Measurements from ENCODE around the gene LIMCH1.
"Not testable (repeated sequence)": the region's sequence is repeated elsewhere in the genome, so short reads cannot be mapped to it uniquely, and the experiment has no call there.

Gene LIMCH1

DNA sequence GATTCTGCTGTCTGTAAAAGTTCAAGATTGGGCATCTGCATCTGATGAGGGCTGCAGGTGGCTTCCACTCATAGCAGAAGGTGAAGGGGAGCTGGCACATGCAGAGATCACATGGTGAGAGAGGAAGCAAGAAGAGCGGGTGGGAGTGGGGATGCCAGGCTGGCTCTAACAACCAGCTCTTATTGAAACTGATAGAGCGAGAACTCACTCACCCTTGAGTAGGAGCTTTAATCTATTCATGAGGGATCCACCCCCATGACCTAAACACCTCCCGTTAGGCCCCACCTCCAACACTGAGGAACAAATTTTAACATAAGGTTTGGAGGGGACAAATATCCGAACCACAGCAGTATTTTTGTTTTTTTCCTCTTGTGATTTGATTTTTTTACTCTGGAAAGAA lies 164.8 kb downstream of the LIMCH1 start:
- no peak overlapping the region for H3K4me3 ChIP-seq (ENCODE audit: low read length)
- DNase-seq (ENCODE audit: low read depth, low spot score), result no peak

DNA sequence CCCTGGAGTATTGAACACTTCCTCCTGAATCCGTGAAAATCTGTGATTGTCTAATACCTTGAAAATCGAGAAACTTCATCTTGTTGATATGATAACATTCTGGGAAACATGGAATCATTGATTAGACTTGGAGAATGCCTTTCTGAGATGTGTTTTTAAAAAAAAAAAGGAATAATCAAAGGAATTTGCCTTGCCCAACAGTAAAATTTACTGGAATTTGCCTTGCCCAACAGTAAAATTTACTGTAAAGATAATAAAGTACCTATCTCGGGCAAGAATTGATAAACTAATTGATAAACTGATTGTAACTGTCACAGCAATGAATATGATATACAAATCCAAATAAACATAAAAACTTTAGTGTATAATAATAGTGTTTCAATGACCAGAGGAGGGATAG lies 165.8 kb downstream of the LIMCH1 start:
- H3K4me3 ChIP-seq (ENCODE audit: low read length), result no peak overlapping the region
- no peak for DNase-seq (ENCODE audit: low read depth, low spot score)

DNA sequence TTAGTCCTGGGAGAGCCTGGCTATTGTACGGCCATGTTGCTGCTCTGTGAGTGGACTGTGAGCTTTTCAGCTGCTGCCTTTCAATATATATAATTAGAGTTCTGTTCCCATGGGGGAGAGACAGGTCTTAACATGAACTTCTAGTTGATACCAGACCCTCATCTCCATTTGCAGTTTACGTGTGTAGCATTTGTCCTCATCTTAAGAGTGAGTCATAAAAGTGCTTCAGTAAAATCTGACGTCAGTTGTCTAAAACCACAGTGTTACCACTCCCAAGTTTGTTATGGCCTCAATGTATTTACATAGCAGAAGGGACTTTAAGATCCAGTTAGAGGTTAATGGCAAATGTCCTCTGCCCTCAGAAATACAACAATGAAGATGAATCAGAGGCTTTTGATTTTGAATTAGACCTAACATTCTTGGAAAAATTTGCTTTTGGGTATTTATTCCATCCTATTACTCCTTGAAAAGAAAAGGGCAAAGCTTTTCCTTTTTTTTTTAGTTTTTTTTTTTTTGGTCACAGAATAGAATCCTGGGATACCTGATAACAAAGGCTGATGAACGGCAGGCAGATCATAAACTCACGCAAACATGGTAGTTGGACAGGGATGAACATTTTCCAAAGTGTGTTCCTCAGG lies 172.0 kb downstream of the LIMCH1 start:
- DNase-seq (ENCODE audit: low read depth, low spot score), result no peak
- no peak overlapping the region for H3K4me3 ChIP-seq (ENCODE audit: low read length)

DNA sequence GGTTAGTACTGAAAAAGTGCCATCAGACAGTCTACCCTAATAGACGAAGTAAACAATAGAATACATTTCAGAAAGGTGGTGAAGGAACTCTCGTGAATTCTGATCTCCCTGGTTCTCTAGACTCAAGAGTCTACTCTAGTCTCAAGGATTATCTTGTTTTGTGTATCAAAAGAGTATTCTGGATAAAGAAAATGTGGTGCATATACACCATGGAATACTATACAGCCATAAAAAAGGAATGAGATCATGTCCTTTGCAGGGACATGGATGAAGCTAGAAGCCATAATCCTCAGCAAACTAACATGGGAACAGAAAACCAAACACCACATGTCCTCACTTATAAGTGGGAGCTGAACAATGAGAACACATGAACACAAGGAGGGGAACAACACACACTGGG lies 173.7 kb downstream of the LIMCH1 start:
- not testable (repeated sequence) for DNase-seq (ENCODE audit: low read depth, low spot score); H3K4me3 ChIP-seq (ENCODE audit: low read length)

DNA sequence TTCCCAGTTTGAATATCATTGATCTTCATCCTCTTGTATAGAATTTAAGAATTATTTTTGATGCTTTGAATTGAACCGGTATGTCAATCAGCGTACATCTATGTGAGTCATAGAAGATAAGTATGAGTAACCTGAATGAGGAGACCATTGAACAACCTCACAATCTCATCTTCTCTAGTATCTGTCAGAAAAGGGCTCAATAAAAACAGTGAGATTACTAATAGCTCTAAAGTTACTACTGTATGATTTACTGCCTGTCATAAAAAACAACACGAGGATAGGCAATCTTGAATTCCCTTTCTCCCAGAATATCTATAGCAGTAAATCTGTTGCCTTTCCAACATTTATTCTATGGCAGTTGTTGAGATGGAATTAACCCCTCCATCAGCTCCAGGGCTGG lies 174.5 kb downstream of the LIMCH1 start:
- H3K4me3 ChIP-seq (ENCODE audit: low read length), result no peak overlapping the region
- DNase-seq (ENCODE audit: low read depth, low spot score), result no peak

DNA sequence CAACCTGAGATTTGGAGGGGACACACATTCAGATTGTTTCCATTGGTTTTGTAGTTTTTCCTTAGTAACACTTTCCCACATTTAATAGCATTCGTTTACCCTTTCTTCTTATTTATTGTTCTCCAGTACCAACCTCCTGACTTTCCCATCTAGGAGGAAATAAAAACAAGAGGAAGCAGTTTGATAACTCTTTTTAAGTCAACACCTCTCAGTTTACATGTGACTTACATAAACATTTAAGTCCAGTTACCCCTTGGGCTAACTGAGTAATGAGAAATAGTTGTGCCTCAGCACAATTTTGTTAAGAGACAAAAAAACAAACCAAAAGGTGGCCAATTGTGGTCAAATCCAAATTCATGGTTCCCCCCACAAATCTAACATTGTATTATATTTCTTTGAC lies 175.8 kb downstream of the LIMCH1 start:
- DNase-seq (ENCODE audit: low read depth, low spot score), result no peak

DNA sequence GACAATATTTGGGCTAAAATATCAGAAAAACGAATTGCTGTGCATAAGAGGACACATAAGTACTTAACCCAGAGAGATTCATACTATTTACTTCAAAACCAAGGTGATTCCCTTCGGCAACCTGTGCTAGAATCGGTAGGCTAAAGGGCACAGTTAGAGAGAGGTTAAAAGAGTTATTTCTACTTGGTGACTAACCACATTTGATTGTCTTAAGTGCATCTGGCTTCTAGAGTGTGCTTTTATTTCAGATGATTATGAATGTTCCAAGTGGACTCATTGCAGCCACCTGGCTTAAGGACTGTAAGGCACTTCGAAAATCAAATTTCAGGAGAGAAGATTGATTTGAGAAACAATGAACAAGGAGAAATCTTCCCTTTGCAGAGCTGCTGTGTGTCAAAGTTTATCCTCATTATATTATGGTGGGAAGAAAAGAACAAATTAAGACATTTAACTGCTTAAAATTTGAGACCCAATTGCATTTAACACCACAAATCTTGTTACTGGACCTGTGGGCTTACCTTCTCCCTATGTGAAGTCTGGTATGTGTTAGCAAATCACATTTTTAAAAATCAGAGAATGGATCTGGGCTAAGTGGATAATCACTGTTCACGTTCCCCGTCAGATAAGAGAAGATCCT lies 176.5 kb downstream of the LIMCH1 start:
- DNase-seq (ENCODE audit: low read depth, low spot score), result no peak
- no peak overlapping the region for H3K4me3 ChIP-seq (ENCODE audit: low read length)

More for the DNA sequence above, 175.8 kb downstream of the LIMCH1 start:
- H3K4me3 ChIP-seq (ENCODE audit: low read length), result no peak overlapping the region

DNA sequence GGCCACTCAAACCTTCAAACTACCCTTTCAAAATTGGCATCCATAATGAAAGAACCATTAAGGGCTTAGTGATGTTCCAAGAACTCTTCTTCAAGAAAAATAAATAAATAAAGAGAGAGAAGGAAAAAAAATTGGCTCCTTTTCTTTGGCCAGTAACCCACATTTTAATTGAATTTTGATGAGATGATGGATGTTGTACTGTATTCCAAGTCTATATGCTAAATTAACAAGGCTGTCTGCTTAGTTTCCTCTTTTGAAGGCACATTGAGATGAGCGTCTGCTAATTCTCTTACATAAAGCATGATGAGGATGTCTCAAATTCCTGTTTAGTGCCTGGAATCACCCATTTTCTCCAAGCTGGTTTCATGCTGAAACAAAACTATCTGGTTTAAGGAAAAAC lies 177.2 kb downstream of the LIMCH1 start:
- no peak for DNase-seq (ENCODE audit: low read depth, low spot score)
- H3K4me3 ChIP-seq (ENCODE audit: low read length), result no peak overlapping the region

DNA sequence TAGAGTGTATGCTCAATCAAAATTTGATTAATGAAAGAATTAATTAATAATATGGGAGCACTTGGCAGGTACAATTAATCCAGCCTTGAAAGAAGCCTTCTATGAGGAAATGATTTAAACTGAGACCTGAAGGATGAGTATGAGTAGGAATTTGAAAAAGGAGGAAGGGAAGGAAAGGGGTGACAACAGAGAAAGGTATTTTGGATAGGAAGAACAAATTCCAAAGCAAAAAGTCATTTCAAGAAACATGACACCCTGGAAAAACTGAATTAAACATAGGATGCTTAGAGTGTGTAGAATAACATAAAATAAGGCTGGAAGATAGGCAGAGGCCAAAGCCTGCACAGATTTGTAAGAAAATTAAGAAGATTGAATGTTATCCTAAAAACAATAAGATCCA lies 180.9 kb downstream of the LIMCH1 start:
- H3K4me3 ChIP-seq (ENCODE audit: low read length), result no peak overlapping the region
- DNase-seq (ENCODE audit: low read depth, low spot score), result no peak

DNA sequence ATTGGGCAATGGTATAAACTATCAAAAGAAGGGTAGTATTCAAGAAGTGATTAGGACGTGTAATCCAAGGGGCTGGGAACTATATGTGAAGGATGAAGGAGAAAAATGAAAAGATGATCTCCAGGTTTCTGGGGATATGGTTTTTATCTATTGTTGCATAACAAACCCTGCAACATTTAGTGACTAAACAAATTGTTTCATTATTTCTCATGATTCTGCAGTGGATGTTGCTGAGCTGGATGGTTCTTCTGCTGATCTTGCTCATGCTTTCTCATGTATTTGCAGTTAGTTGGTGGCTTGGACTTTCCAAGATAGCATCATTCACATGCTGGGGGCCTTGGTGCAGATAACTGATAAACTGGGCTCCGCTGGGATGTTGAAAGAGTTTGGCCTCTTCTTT lies 181.5 kb downstream of the LIMCH1 start:
- no peak overlapping the region for H3K4me3 ChIP-seq (ENCODE audit: low read length)
- no peak for DNase-seq (ENCODE audit: low read depth, low spot score)

DNA sequence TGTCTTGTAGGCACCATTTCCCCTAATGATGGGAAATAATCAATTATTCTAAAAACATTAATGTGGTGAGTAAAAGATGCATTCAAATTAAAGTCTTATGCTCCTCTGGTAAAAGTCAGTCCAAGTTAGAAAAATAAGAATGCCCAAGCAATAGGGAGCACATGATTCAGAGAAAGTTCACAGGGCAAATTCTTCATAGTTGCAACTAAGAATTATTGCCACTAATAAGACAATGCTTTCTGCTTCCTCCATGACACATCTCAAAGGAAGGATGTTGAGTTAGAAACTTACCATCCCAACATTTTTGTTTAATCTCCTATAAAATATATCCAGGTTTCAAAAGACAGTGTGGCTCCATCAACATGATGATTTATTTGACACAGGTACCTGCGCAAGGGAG lies 184.2 kb downstream of the LIMCH1 start:
- H3K4me3 ChIP-seq (ENCODE audit: low read length), result no peak overlapping the region
- no peak for DNase-seq (ENCODE audit: low read depth, low spot score)

DNA sequence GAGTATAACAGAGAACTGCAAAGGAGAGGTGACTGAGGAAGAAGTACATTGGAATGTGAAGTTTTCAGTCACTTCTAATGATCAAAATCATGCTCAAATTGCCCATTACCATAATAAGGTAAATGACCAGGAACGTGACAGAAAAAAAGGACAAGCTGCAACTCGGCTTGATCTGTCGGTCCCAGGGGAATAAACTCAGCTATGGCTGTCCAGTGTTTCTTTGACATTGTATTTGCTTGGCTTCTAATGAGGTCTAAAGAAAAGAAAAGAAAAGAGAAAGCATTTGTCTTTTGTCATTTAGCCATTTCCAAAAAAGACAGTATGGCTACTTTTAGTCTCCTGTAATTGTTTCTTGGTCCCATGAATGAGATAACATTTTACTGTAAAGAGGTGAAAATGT lies 185.3 kb downstream of the LIMCH1 start:
- no peak for DNase-seq (ENCODE audit: low read depth, low spot score)

DNA sequence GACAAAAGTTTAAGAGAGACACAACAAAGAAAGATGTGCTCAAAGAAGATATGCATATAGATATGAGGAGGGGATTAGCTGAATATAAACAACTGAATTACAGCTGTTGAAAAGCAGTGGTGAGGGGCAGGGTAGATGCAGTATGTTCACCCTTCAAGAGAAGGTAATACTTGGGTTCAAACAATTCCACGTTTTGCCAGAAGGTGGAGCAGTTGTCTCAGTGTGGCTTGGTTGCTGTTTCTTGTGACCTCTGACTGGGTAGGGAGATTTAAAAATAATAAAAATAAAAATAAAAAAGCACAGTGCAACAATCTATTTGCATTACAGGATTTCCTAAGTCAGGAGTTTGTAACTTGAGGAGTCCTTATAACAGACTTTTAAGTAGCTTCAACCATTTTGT lies 187.3 kb downstream of the LIMCH1 start:
- no peak overlapping the region for H3K4me3 ChIP-seq (ENCODE audit: low read length)
- DNase-seq (ENCODE audit: low read depth, low spot score), result no peak

More for the DNA sequence above, 185.3 kb downstream of the LIMCH1 start:
- no peak overlapping the region for H3K4me3 ChIP-seq (ENCODE audit: low read length)

DNA sequence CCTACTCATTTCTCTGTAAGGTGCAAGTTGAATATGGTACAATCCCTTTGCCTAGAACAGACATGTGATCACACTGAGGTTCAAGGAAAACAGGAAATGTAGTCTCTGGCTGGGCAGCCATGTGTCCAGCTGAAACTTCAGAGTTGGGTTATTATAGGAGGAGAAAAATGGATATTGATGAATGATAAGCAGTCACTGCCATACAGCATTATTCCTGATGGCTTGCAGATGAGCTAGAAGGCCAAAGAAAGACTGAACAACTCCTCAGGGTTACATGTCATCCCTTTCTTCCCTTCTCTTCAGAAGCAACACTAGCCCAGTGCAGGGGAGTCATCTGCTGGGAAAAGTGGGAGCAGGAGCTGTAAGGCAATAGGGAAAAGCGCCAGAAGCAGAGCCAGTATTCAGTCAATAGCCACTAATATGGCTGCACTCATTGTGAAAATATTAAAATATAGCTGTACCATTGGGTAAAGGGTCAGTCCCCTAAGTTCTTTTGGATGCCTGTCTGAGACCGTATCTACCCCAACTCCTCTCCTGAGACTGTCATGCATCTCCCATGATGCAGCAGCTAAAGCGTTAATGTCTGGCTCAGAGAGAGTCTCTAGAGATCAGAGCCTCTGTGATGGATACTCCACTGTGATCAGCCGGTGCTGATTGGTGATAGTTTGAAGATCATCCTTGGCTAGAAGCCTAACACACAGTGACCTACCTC lies 190.1 kb downstream of the LIMCH1 start:
- no peak overlapping the region for H3K4me3 ChIP-seq (ENCODE audit: low read length)
- DNase-seq (ENCODE audit: low read depth, low spot score), result no peak

DNA sequence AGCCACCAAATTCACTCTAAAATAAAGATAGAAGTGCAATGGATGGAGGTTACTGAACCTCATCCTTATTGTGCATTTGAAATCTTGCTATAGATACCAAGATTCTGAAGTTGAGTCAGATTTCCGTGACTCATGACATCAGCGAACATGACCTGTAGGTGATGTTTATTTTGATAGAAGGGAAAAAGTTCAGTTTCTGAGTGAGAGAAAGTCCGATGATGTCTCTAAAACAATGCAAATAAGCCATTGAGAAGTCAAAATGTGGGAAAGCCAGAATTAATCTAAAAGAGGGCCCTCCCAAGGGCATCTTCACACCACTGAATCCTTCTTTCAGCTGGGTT lies 190.6 kb downstream of the LIMCH1 start:
- no peak for DNase-seq (ENCODE audit: low read depth, low spot score)
- no peak overlapping the region for H3K4me3 ChIP-seq (ENCODE audit: low read length)

DNA sequence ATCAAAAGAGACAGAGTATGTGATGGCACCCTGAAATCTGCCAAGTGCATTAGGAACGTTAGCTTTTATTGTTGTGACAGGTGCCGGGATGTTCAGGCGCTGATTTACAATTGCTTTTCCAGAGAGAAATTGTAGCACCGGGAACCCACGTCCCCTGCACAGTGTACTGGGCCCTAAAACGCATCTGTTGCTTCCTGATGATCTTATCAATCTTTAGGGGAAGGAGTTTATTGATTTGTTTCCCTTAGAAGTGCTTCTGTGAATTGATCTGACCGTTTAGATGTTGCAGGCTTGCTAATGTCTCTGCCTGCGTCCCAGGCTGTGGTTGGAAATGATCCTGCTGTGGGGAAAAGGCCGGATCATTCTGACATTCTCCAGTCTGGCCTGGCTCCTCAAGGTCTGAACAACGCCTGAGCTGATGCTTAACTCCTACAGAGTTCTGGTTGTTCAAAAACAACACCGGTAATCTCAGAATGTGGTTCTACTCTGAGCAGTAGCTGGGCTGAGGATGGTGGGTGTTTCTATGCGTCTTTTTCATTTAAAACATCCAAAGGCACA lies 193.7 kb downstream of the LIMCH1 start:
- no peak for DNase-seq (ENCODE audit: low read depth, low spot score)
- H3K4me3 ChIP-seq (ENCODE audit: low read length), result no peak overlapping the region

DNA sequence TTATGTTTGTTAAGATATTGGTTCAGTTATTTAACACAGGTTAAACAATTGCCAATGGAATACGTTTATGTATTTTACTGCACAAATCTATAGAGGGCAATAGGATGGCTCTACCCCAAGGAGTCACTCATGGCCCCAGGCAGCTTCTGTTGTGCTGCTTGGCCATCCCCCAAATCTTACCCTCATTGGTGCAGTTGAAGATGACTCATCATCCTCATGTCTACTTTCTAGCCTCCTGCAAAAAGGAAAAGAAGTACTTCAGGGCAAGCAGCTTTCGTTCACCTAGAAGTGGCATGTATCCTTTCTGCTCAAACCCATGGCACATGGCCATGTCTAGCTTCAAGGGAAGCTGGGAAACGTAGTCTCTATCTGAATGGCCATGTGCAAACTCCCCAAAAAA lies 196.4 kb downstream of the LIMCH1 start:
- no peak for DNase-seq (ENCODE audit: low read depth, low spot score)
- no peak overlapping the region for H3K4me3 ChIP-seq (ENCODE audit: low read length)

DNA sequence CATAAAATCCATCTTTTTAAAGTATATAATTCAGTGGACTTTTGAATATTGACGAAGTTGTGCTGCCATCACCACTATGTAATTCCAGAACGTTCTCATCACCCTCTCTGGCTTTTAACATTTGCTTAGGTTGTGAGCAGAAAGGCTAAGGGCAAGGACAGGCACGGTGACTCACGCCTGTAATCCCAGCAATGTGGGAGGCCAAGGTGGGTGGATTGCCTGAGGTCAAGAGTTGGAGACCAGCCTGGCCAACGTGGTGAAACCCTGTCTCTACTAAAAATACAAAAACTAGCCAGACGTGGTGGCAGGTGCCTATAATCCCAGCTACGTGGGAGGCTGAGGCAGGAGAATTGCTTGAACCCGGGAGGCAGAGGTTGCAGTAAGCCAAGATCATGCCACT lies 199.5 kb downstream of the LIMCH1 start:
- not testable (repeated sequence) for DNase-seq (ENCODE audit: low read depth, low spot score); H3K4me3 ChIP-seq (ENCODE audit: low read length)

DNA sequence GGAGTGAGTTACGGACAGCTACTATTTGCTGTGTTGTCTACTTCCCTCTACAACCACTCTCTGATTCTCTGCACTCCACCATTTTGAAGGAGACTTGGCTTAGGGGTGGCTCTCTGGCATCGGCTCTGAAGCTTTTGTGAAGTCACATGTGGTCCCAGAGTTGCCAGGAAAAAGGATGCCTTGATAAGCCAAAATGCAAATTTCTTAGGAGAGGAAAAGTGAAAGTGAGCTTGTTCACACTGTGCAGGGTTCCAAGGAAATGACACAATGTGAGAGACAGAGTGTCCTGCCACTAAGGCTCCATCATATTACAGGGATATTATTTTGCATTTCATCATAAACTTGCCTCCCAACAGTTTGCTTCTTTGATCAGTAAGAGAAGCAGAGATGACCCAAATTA lies 203.4 kb downstream of the LIMCH1 start:
- no peak overlapping the region for H3K4me3 ChIP-seq (ENCODE audit: low read length)
- DNase-seq (ENCODE audit: low read depth, low spot score), result no peak

DNA sequence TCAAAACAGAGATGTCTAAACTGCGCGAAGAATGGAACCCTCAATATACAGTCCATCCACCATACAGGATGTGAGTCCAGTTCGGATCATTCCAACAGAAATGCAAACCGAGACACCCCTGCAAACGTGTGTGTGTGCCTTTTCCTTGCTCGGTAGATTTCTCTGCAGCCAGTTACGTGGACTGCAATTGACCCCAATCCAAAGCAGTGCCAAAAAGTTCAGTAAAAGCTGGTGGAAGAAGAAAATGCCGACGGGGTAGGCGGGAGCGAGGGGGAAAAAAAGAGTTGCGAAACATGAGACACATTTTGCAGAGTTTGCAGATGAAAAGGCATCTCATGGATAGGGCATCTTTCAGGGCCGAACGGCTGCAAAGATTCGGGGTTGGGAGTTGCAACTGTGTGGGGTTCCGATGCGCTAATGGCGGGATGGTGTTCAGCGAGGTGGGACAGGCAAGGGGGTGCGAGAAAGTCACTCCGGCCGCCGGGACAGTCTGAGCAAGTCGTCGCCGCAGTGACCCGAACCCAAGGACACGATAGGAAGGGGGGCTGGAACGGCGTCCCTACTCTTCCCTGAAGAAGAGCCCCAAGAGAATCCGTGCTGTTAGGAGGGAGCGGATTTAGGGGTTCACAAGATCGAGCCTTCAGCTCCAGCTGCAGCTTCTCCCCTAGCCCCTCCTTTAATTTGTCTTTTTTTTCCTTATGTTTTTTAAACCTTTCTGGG lies 206.8 kb downstream of the LIMCH1 start:
- H3K4me3 ChIP-seq (ENCODE audit: low read length), result no peak overlapping the region
- no peak for DNase-seq (ENCODE audit: low read depth, low spot score)

Data from Jurkat, Clone E6-1 (cell line).